ENCODE data around the gene DOK7. TPM values are rescaled to one million over a fixed set of nuclear protein-coding genes. Genes with fewer than 3 reads are reported as not detected.

DOK7 gene
- total and polyA plus RNA-seq, 4 donors = 0.13 to 0.84 (median 0.46) TPM

DNA sequence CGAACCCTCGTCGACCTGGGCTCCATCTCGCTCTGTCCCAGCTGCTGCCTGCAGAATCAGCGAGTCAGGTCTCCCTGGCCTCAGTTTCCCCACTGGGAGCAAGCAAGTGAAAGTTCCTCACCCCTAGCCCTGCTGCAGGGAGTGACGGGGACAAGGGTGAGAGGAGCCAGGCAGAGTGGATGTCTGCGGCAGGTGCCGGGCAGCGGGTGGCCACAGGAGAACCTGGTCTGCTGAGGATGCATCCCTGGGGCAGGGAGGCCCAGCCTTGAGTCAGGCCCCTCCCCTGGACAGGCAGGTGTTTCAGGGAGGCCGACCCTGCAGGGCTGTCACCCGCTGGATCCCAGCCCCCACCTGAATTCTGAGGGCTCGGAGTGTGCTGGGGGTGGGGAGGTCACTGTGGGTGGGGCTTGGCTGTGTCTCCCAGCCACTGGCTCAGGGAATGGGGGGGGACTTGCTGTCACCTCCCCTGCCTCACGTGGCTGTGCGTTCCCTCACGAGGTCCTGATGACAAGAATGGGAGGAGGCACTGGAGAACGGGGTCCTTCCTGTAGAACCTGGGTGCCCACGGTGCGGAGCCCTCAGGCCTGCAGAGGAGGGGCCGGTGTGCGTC lies 35.9 kb downstream of the DOK7 start:
- WGBS = 88% methylated on average over 20 of the region's 20 CpGs
- H3K36me3 ChIP-seq (ENCODE audit: control insufficient read depth in 4 of 4, insufficient read depth in 3 of 4, low read depth in 1 of 4, low read length in 3 of 4) = peaks cover 0 to 6% (median under 1%) of the 10 kb centered on the region in 4 donors

DNA sequence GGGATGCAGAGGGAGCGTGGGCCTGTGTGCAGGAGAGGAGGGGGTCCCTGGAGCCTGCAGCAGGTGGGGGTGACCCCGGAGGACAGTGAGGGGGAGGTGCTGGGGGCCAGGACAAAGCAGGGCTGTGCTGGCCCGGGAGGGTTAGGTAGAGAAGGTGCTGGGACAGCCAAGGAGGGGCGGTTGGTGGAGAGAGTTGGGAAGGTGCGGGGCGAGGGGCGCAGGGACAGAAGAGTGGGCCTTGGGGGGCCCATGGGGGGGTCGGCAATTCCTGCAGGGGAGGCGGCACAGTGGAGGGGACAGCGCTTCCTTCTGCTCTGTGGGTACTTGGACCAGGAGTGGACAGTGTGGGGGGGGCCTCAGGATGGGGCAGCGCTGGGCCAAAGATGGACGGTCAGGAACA lies 36.6 kb downstream of the DOK7 start:
- Histone ChIP-seq H3K9ac (ENCODE audit: low read depth in 1 of 2, low read length in 2 of 2) (no peak overlapping the region), H3K27me3 (ENCODE audit: control insufficient read depth in 4 of 4, insufficient read depth in 4 of 4, low read length in 3 of 4) (no peaks in the 10 kb centered on the region), H3K9me3 (ENCODE audit: control insufficient read depth in 4 of 4, low read length in 3 of 4) (no peaks in the 10 kb centered on the region), H3K4me1 (ENCODE audit: control insufficient read depth in 4 of 4, insufficient read depth in 4 of 4, low read length in 3 of 4) (peaks cover 0 to 3% (median 0%) of the 10 kb centered on the region in 4 donors), H3K36me3 (ENCODE audit: control insufficient read depth in 4 of 4, insufficient read depth in 3 of 4, low read depth in 1 of 4, low read length in 3 of 4) (peaks cover 0 to 6% (median under 1%) of the 10 kb centered on the region in 4 donors), H3K27ac (ENCODE audit: low read depth in 1 of 2, low read length in 2 of 2) (no peak overlapping the region), H3K4me3 (ENCODE audit: low read depth in 1 of 3, low read length in 3 of 3) (no peak overlapping the region)
- DNase-seq (ENCODE audit: low spot score) = no peak
- WGBS = 94% methylated on average over 12 of the region's 12 CpGs
- no peak for TF ChIP-seq FOXA1 (IDR thresholded peaks at IDR 0.05)
- no peak for TF ChIP-seq TAF1 (conservative IDR thresholded peaks at IDR 0.05)
- no peak for TF ChIP-seq EGR1 (IDR thresholded peaks at IDR 0.05; ENCODE audit: low read depth in 2 of 2)
- no peak for TF ChIP-seq REST (IDR thresholded peaks at IDR 0.05)
- no peak for TF ChIP-seq GABPA (IDR thresholded peaks at IDR 0.05 in 1 of 2, conservative IDR thresholded peaks at IDR 0.05 in 1 of 2)
- TF ChIP-seq SP1 (IDR thresholded peaks at IDR 0.05) = no peak
- no peak for TF ChIP-seq MAX (IDR thresholded peaks at IDR 0.05)
- TF ChIP-seq RAD21 (IDR thresholded peaks at IDR 0.05) = no peak
- no peak for TF ChIP-seq RXRA (IDR thresholded peaks at IDR 0.05)
- no peak for TF ChIP-seq YY1 (IDR thresholded peaks at IDR 0.05)
- no peak for TF ChIP-seq ZBTB33 (IDR thresholded peaks at IDR 0.05)
- TF ChIP-seq HNF4G (IDR thresholded peaks at IDR 0.05) = no peak
- TF ChIP-seq FOXA2 (IDR thresholded peaks at IDR 0.05) = no peak
- no peak for TF ChIP-seq NR2F2 (IDR thresholded peaks at IDR 0.05)

More for the DNA sequence above, 35.9 kb downstream of the DOK7 start:
- Histone ChIP-seq H3K9ac (ENCODE audit: low read depth in 1 of 2, low read length in 2 of 2) (no peak overlapping the region), H3K27me3 (ENCODE audit: control insufficient read depth in 4 of 4, insufficient read depth in 4 of 4, low read length in 3 of 4) (no peaks in the 10 kb centered on the region), H3K4me1 (ENCODE audit: control insufficient read depth in 4 of 4, insufficient read depth in 4 of 4, low read length in 3 of 4) (peaks cover 0 to 3% (median 0%) of the 10 kb centered on the region in 4 donors), H3K4me3 (ENCODE audit: low read depth in 1 of 3, low read length in 3 of 3) (no peak overlapping the region), H3K9me3 (ENCODE audit: control insufficient read depth in 4 of 4, low read length in 3 of 4) (no peaks in the 10 kb centered on the region), H3K27ac (ENCODE audit: low read depth in 1 of 2, low read length in 2 of 2) (no peak overlapping the region)
- DNase-seq (ENCODE audit: low spot score) = no peak
- TF ChIP-seq NR2F2 (IDR thresholded peaks at IDR 0.05) (no peak), HNF4G (IDR thresholded peaks at IDR 0.05) (no peak), RAD21 (IDR thresholded peaks at IDR 0.05) (no peak), HNF4A (conservative IDR thresholded peaks at IDR 0.05) (no peak), REST (IDR thresholded peaks at IDR 0.05) (no peak), FOXA2 (IDR thresholded peaks at IDR 0.05) (no peak), MAX (IDR thresholded peaks at IDR 0.05) (no peak), EGR1 (IDR thresholded peaks at IDR 0.05; ENCODE audit: low read depth in 2 of 2) (no peak), JUND (IDR thresholded peaks at IDR 0.05) (no peak), RXRA (IDR thresholded peaks at IDR 0.05) (no peak), GABPA (IDR thresholded peaks at IDR 0.05 in 1 of 2, conservative IDR thresholded peaks at IDR 0.05 in 1 of 2) (no peak)
